HepG2 (cell line): ENCODE measurements around the gene JMJD8. TPM values are rescaled to one million over a fixed set of nuclear protein-coding genes. Genes with fewer than 3 reads are reported as not detected.

Experiments
- CBFB ChIP-seq: sonication (generic); formaldehyde crosslinking; IDR thresholded peaks from 2 replicates; pipeline ENCODE4 v1.4.0; 2020; ENCODE audit warnings: missing genetic modification reagents
- CC2D1A ChIP-seq: sonication (generic); formaldehyde crosslinking; IDR thresholded peaks from 2 replicates; pipeline ENCODE4 v1.8.1; 2023; ENCODE audit warnings: mild to moderate bottlenecking, missing genetic modification reagents
- CEBPG ChIP-seq: IDR thresholded peaks from 2 replicates; pipeline ENCODE4 v1.6.1; 2016
- ETS1 ChIP-seq: sonication (generic); formaldehyde crosslinking; IDR thresholded peaks from 2 replicates; pipeline ENCODE4 v1.4.0; 2020; ENCODE audit warnings: missing genetic modification reagents
- GMEB2 ChIP-seq: IDR thresholded peaks from 2 replicates; pipeline ENCODE4 v1.6.1; 2016; ENCODE audit warnings: missing biosample characterization, missing genetic modification reagents, low read depth
- HIVEP1 ChIP-seq: sonication (generic); formaldehyde crosslinking; IDR thresholded peaks from 2 replicates; pipeline ENCODE4 v1.4.0; 2020; ENCODE audit warnings: mild to moderate bottlenecking, missing genetic modification reagents
- HMG20A ChIP-seq: IDR thresholded peaks from 2 replicates; pipeline ENCODE4 v1.6.1; 2016; ENCODE audit warnings: borderline replicate concordance
- HNF4A ChIP-seq: sonication (generic); formaldehyde crosslinking; IDR thresholded peaks from 2 replicates; pipeline ENCODE4 v1.4.0; 2020; ENCODE audit warnings: missing genetic modification reagents
- HNRNPUL1 ChIP-seq: fragments of 200-400 bp; formaldehyde crosslinking; IDR thresholded peaks from 2 replicates; pipeline ENCODE4 v1.6.1; 2017; ENCODE audit warnings: low read depth, mild to moderate bottlenecking, low read length, moderate library complexity
- MAX ChIP-seq: IDR thresholded peaks from 2 replicates; pipeline ENCODE4 v1.6.1; 2012; ENCODE audit warnings: inconsistent platforms
- NCOA1 ChIP-seq: sonication (generic); formaldehyde crosslinking; IDR thresholded peaks from 2 replicates; pipeline ENCODE4 v1.9.0; 2021; ENCODE audit warnings: missing genetic modification reagents
- NCOR1 ChIP-seq: fragments of 200-600 bp; sonication (generic); IDR thresholded peaks from 2 replicates; pipeline ENCODE4 v1.7.0; 2017; ENCODE audit warnings: antibody characterized with exemption, low read length, borderline replicate concordance
- SAP130 ChIP-seq: IDR thresholded peaks from 2 replicates; pipeline ENCODE4 v1.6.1; 2016; ENCODE audit warnings: low read depth
- ZBTB14 ChIP-seq: sonication (generic); formaldehyde crosslinking; IDR thresholded peaks from 2 replicates; pipeline ENCODE4 v1.4.0; 2020; ENCODE audit warnings: missing genetic modification reagents
- ZBTB43 ChIP-seq: sonication (generic); formaldehyde crosslinking; conservative IDR thresholded peaks from 2 replicates; pipeline ENCODE4 v1.4.0; 2020; ENCODE audit warnings: missing genetic modification reagents
- ZNF230 ChIP-seq: sonication (generic); formaldehyde crosslinking; IDR thresholded peaks from 2 replicates; pipeline ENCODE4 v1.4.0; 2020; ENCODE audit warnings: mild to moderate bottlenecking, missing genetic modification reagents
- ZNF263 ChIP-seq: sonication (generic); formaldehyde crosslinking; IDR thresholded peaks from 2 replicates; pipeline ENCODE4 v1.4.0; 2020; ENCODE audit warnings: missing genetic modification reagents
- ZNF441 ChIP-seq: sonication (generic); formaldehyde crosslinking; IDR thresholded peaks from 2 replicates; pipeline ENCODE4 v1.7.0; 2021; ENCODE audit warnings: missing genetic modification reagents, borderline replicate concordance
- ZNF543 ChIP-seq: sonication (generic); formaldehyde crosslinking; IDR thresholded peaks from 2 replicates; pipeline ENCODE4 v1.4.0; 2020; ENCODE audit warnings: mild to moderate bottlenecking, missing genetic modification reagents
- ZNF574 ChIP-seq: sonication (generic); formaldehyde crosslinking; IDR thresholded peaks from 2 replicates; pipeline ENCODE4 v1.4.0; 2020; ENCODE audit warnings: missing genetic modification reagents
- ZNF616 ChIP-seq: sonication (generic); formaldehyde crosslinking; IDR thresholded peaks from 2 replicates; pipeline ENCODE4 v1.5.0; 2020; ENCODE audit warnings: low read depth, mild to moderate bottlenecking, missing genetic modification reagents
- ZNF776 ChIP-seq: sonication (generic); formaldehyde crosslinking; IDR thresholded peaks from 2 replicates; pipeline ENCODE4 v1.4.0; 2020; ENCODE audit warnings: mild to moderate bottlenecking, missing genetic modification reagents
- polyA plus RNA-seq, 8 experiments: library from polyadenylated mRNA; depleted of rRNA in 3 of 8; stranded (reverse) in 7 of 8; unstranded in 1 of 8; fragments of >200 nt; fragmentation: Illumina TruSeq in 4 of 8; extraction: Trizol in 4 of 8; gene quantifications; 2 replicates each; pipeline versions ENCODE4 v1.2.1 to v1.2.3, GENCODE V29; 2011 to 2016; ENCODE audit warnings: low read depth in 4 of 8, missing spikeins in 1 of 8, mixed read lengths in 1 of 8; ENCODE audit not compliant: insufficient read depth in 1 of 8
- total RNA-seq, 5 experiments: library from RNA; depleted of rRNA; stranded (reverse); fragments of >200 nt; fragmentation: Illumina TruSeq; extraction: Trizol; gene quantifications; 2 replicates each; pipeline ENCODE4 v1.2.3, GENCODE V29; 2016; ENCODE audit warnings: low read depth in 1 of 5

JMJD8 gene
- total and polyA plus RNA-seq, 2 of the 13 experiments (the other 11 are each of a cell fraction or from before 2014, with no cell fraction given): 2.6 to 11.8 TPM

GRCh38 chr16:648781-649589, 35.1 kb downstream of the JMJD8 start, which contains the start of gene WDR90 (continued):
- TF ChIP-seq ZNF616 (CRISPR knock-in tag): peak; percentile 95; the same call in 1 of the 2 replicates
- TF ChIP-seq ZNF543 (CRISPR knock-in tag): peak; percentile 54; the same call in 1 of the 2 replicates
- TF ChIP-seq HMG20A: no peak
- peak; percentile 78; the same call in 1 of the 2 replicates for TF ChIP-seq CBFB
- TF ChIP-seq ZBTB14: no peak
- TF ChIP-seq CEBPG (CRISPR knock-in tag): peak; percentile 47
- TF ChIP-seq SAP130 (CRISPR knock-in tag): peak; percentile 99
- no peak for TF ChIP-seq NCOR1
- no peak for TF ChIP-seq ETS1 (CRISPR knock-in tag)
- peak; percentile 91 for TF ChIP-seq MAX
- TF ChIP-seq ZNF574 (CRISPR knock-in tag): peak; percentile 97
- TF ChIP-seq GMEB2: peak; percentile 64; the same call in 1 of the 2 replicates
- peak; percentile 19; the same call in 1 of the 2 replicates for TF ChIP-seq ZNF230 (CRISPR knock-in tag)
- peak; percentile 78 for TF ChIP-seq HNF4A (CRISPR knock-in tag)
- peak; percentile 57; the same call in 1 of the 2 replicates for TF ChIP-seq ZBTB43 (CRISPR knock-in tag)
- TF ChIP-seq HNRNPUL1: no peak
- TF ChIP-seq ZNF263: peak; percentile 63; the same call in 1 of the 2 replicates
- peak; percentile 93 for TF ChIP-seq NCOA1 (CRISPR knock-in tag)
- TF ChIP-seq ZNF776 (CRISPR knock-in tag): peak; percentile 95
- TF ChIP-seq ZNF441: peak; percentile 65; the same call in 1 of the 2 replicates
- no peak for TF ChIP-seq CC2D1A (CRISPR knock-in tag)
- peak; percentile 99 for TF ChIP-seq HIVEP1 (CRISPR knock-in tag)
